Esophagus squamous epithelium (tissue), 5 donors: Measurements from ENCODE around the gene NADSYN1. TPM values are rescaled to one million over a fixed set of nuclear protein-coding genes. Genes with fewer than 3 reads are reported as not detected.

ENCODE experiments used
- DNase-seq: peaks from one replicate; lab custom pipeline; 2025; lab: John Stamatoyannopoulos, UW
- H3K27ac ChIP-seq, 4 donors: fragments of 200-600 bp; sonication (generic); one replicate each; pipeline ENCODE4 v1.5.1; 2016 to 2019; ENCODE audit warnings: mild to moderate bottlenecking in 1 of 4
- H3K27me3 ChIP-seq, 4 donors: fragments of 200-600 bp; sonication (generic); 1 replicate in 3 of 4; 2 replicates in 1 of 4; pipeline versions ENCODE4 v1.5.1 to v1.6.0; 2017 to 2021; ENCODE audit warnings: antibody characterized with exemption in 1 of 4
- H3K36me3 ChIP-seq, 3 donors: fragments of 200-600 bp; sonication (generic); one replicate each; pipeline ENCODE4 v1.5.1; 2016 to 2019
- H3K4me1 ChIP-seq, 3 donors: fragments of 200-600 bp; sonication (generic); one replicate each; pipeline ENCODE4 v1.5.1; 2017 to 2019
- H3K4me3 ChIP-seq, 4 donors: fragments of 200-600 bp; sonication (generic); 1 replicate in 3 of 4; 2 replicates in 1 of 4; pipeline ENCODE4 v1.5.1; 2016 to 2019; ENCODE audit warnings: mild to moderate bottlenecking in 2 of 4, moderate library complexity in 1 of 4
- H3K9me3 ChIP-seq, 3 donors: fragments of 200-600 bp; sonication (generic); one replicate each; pipeline ENCODE4 v1.5.1; 2016 to 2019
- CTCF ChIP-seq, 6 experiments: fragments of 450-650 bp in 4 of 6; fragments of 200-600 bp in 2 of 6; sonication (generic) in 2 of 6; IDR thresholded peaks; one replicate each; pipeline ENCODE4 v1.5.1; 2016 to 2019; ENCODE audit warnings: antibody characterized with exemption in 6 of 6, mild to moderate bottlenecking in 4 of 6, moderate library complexity in 4 of 6
- POLR2A ChIP-seq, 4 donors: fragments of 450-650 bp; IDR thresholded peaks; one replicate each; pipeline ENCODE4 v1.6.1; 2017; ENCODE audit warnings: antibody characterized with exemption in 4 of 4, mild to moderate bottlenecking in 4 of 4, moderate library complexity in 3 of 4
- WGBS, 2 donors: methylation state at CpG; one replicate each; pipeline ENCODE4 v1.1.5; 2018; 5-methylcytosine and 5-hydroxymethylcytosine counted together
- intact Hi-C: fragments of 100-400 bp; cut with DNase I; formaldehyde crosslinking; loops from one replicate; pipeline ENCODE4 v1.15.0; 2022
- total RNA-seq, 4 donors: library from RNA; depleted of rRNA; stranded (reverse); fragments of >200 nt; gene quantifications; one replicate each; pipeline ENCODE4 v1.1.0, GENCODE V29; 2016
- donor health status: DM: yes; HTN: yes; CAD: no.

The NADSYN1 gene
- total RNA-seq, 4 donors from 2014 or later = 62.0 to 81.3 (median 71.7) TPM

GRCh38 chr11:71502871-71503435 is 50.0 kb downstream of the NADSYN1 start:
- no peak for DNase-seq
- no peaks in the 10 kb centered on the region for H3K27me3 ChIP-seq
- peaks cover 0 to 5% (median 0%) of the 10 kb centered on the region in 3 donors for H3K9me3 ChIP-seq
- H3K27ac ChIP-seq = no peak overlapping the region
- H3K4me1 ChIP-seq = peaks cover 0 to 9% (median 6%) of the 10 kb centered on the region in 3 donors
- no peak overlapping the region for H3K4me3 ChIP-seq
- intact Hi-C loops = no loop called here
- 98 to 100% methylated on average over 8 to 15 of the region's 15 CpGs for WGBS, 2 donors
- H3K36me3 ChIP-seq = peaks cover 28 to 91% (median 31%) of the 10 kb centered on the region in 3 donors
- TF ChIP-seq CTCF (IDR thresholded peaks at IDR 0.05) (no peak), POLR2A (IDR thresholded peaks at IDR 0.05) (no peak)

- DNase-seq = no peak
- TF ChIP-seq POLR2A (IDR thresholded peaks at IDR 0.05) = no peak
- no peak for TF ChIP-seq CTCF (IDR thresholded peaks at IDR 0.05)
- no peak overlapping the region for H3K4me3 ChIP-seq
- 48 to 61% methylated on average over 9 to 10 of the region's 10 CpGs for WGBS, 2 donors
- peaks cover 18 to 76% (median 23%) of the 10 kb centered on the region in 3 donors for H3K36me3 ChIP-seq
- intact Hi-C loops = no loop called here
- no peaks in the 10 kb centered on the region for H3K27me3 ChIP-seq
- no peak overlapping the region for H3K27ac ChIP-seq
- H3K9me3 ChIP-seq = peaks cover 0 to 9% (median 0%) of the 10 kb centered on the region in 3 donors
- H3K4me1 ChIP-seq = peaks cover 0 to 9% (median 6%) of the 10 kb centered on the region in 3 donors
These were observed 51.5 kb downstream of the NADSYN1 start for GRCh38 chr11:71504531-71504930.

- 55 to 65% methylated on average over 2 of the region's 2 CpGs for WGBS, 2 donors
- TF ChIP-seq CTCF (IDR thresholded peaks at IDR 0.05) (no peak), POLR2A (IDR thresholded peaks at IDR 0.05) (no peak)
- DNase-seq = no peak
- Histone ChIP-seq H3K4me1 (peaks cover 0 to 9% (median 6%) of the 10 kb centered on the region in 3 donors), H3K27me3 (no peaks in the 10 kb centered on the region), H3K27ac (no peak overlapping the region), H3K36me3 (peaks cover 13 to 71% (median 18%) of the 10 kb centered on the region in 3 donors), H3K4me3 (no peak overlapping the region), H3K9me3 (peaks cover 0 to 14% (median 4%) of the 10 kb centered on the region in 3 donors)
- intact Hi-C loops = no loop called here
These were observed 52.0 kb downstream of the NADSYN1 start for GRCh38 chr11:71505001-71505400.

GRCh38 chr11:71505781-71506180 is 52.8 kb downstream of the NADSYN1 start:
- Histone ChIP-seq H3K36me3 (peaks cover 6 to 63% (median 10%) of the 10 kb centered on the region in 3 donors), H3K9me3 (peaks cover 0 to 22% (median 12%) of the 10 kb centered on the region in 3 donors), H3K4me1 (peaks cover 0 to 9% (median 6%) of the 10 kb centered on the region in 3 donors), H3K27ac (no peak overlapping the region), H3K4me3 (no peak overlapping the region), H3K27me3 (no peaks in the 10 kb centered on the region)
- TF ChIP-seq POLR2A (IDR thresholded peaks at IDR 0.05) (no peak), CTCF (IDR thresholded peaks at IDR 0.05) (no peak)
- DNase-seq = no peak
- WGBS, 2 donors = 86 to 93% methylated on average over 6 to 8 of the region's 9 CpGs
- intact Hi-C loops = no loop called here

- TF ChIP-seq CTCF (IDR thresholded peaks at IDR 0.05) (no peak), POLR2A (IDR thresholded peaks at IDR 0.05) (no peak)
- intact Hi-C loops = no loop called here
- H3K4me1 ChIP-seq = peaks cover 0 to 9% (median 6%) of the 10 kb centered on the region in 3 donors
- H3K36me3 ChIP-seq = peaks cover 0 to 50% (median 0%) of the 10 kb centered on the region in 3 donors
- no peaks in the 10 kb centered on the region for H3K27me3 ChIP-seq
- H3K9me3 ChIP-seq = peaks cover 0 to 26% (median 12%) of the 10 kb centered on the region in 3 donors
- WGBS, 2 donors = 90% methylated on average over 5 of the region's 5 CpGs
- H3K4me3 ChIP-seq = no peak overlapping the region
- DNase-seq = no peak
- H3K27ac ChIP-seq = no peak overlapping the region
These were observed 54.1 kb downstream of the NADSYN1 start for GRCh38 chr11:71507102-71507501.
